Panc1 (cell line): ENCODE measurements around the gene SNX13. TPM values are rescaled to one million over a fixed set of nuclear protein-coding genes. Genes with fewer than 3 reads are reported as not detected.
"Not testable (repeated sequence)": the region's sequence is repeated elsewhere in the genome, so short reads cannot be mapped to it uniquely, and the experiment has no call there.

Experiments
- ATAC-seq: fragments of 200-7000 bp; cut with Tn5 transposase; 2 replicates; pipeline ENCODE4 v1.9.1; 2020; ENCODE audit warnings: mild to moderate bottlenecking, moderate library complexity
- BruUV-seq: library from RNA; stranded (reverse); fragments of 400-500 nt; replicated peaks from 2 replicates; lab custom pipeline; 2021; lab: Mats Ljungman, UMichigan
- CTCF ChIA-PET: fragments of 300-600 bp; sonication (Branson Sonifier 250); formaldehyde crosslinking; loops from one replicate; lab custom pipeline; 2022; ENCODE audit warnings: antibody characterized with exemption; lab: Charles Lee
- POLR2A ChIA-PET: fragments of 300-600 bp; sonication (Branson Sonifier 250); formaldehyde crosslinking; loops from one replicate; lab custom pipeline; 2022; ENCODE audit warnings: antibody characterized with exemption; lab: Charles Lee
- DNase-seq: peaks from one replicate; pipeline ENCODE4 v3.0.0-alpha.2; 2010; ENCODE audit warnings: low read depth, low spot score
- H3K27ac ChIP-seq: 2 replicates; pipeline ENCODE4 v1.5.1; 2011; ENCODE audit warnings: mild to moderate bottlenecking, low read length, inconsistent platforms
- H3K27me3 ChIP-seq: fragments of 200-500 bp; sonication (Bioruptor generic); 2 replicates; pipeline ENCODE4 v1.6.0; 2014; ENCODE audit warnings: low read length, inconsistent platforms; ENCODE audit not compliant: control insufficient read depth, insufficient read depth
- H3K36me3 ChIP-seq: fragments of 200-500 bp; sonication (Bioruptor generic); 2 replicates; pipeline ENCODE4 v1.5.1; 2014; ENCODE audit warnings: inconsistent platforms, mild to moderate bottlenecking, low read length, moderate library complexity; ENCODE audit not compliant: control insufficient read depth, insufficient read depth
- H3K4me1 ChIP-seq: 2 replicates; pipeline ENCODE4 v1.5.1; 2011; ENCODE audit warnings: inconsistent platforms, mild to moderate bottlenecking, low read length, moderate library complexity; ENCODE audit not compliant: control insufficient read depth, insufficient read depth
- H3K4me3 ChIP-seq, 2 experiments: 2 replicates each; pipeline ENCODE4 v1.5.1; 2011 to 2012; ENCODE audit warnings: low read depth in 2 of 2, low read length in 2 of 2, mild to moderate bottlenecking in 2 of 2, inconsistent platforms in 1 of 2, moderate library complexity in 1 of 2
- H3K9me3 ChIP-seq: fragments of 200-500 bp; sonication (Bioruptor generic); 2 replicates; pipeline ENCODE4 v1.5.1; 2014; ENCODE audit warnings: low read depth, mild to moderate bottlenecking, inconsistent platforms, low read length, moderate library complexity; ENCODE audit not compliant: control insufficient read depth, insufficient read depth
- POLR2AphosphoS5 ChIP-seq: IDR thresholded peaks from 2 replicates; pipeline ENCODE4 v1.6.1; 2012; ENCODE audit warnings: mild to moderate bottlenecking, low read depth, low read length, moderate library complexity
- SIN3A ChIP-seq: IDR thresholded peaks from 2 replicates; pipeline ENCODE4 v1.6.1; 2012; ENCODE audit warnings: low read depth, mild to moderate bottlenecking, low read length, moderate library complexity, borderline replicate concordance; ENCODE audit not compliant: insufficient read depth
- TCF7L2 ChIP-seq: IDR thresholded peaks from 2 replicates; pipeline ENCODE4 v1.6.1; 2011; ENCODE audit warnings: mild to moderate bottlenecking, low read depth, low read length, inconsistent platforms
- in situ Hi-C: cut with HindIII; loops from 2 replicates; pipeline ENCODE4 v1.10.0; 2016; ENCODE audit warnings: low sequenced_read_pairs, low pct_unique_long_range_greater_than_20kb
- intact Hi-C: fragments of 100-400 bp; cut with micrococcal nuclease; formaldehyde crosslinking; loops from one replicate; pipeline ENCODE4 v1.10.0; 2022; ENCODE audit not compliant: unreplicated experiment
- total RNA-seq: library from RNA; stranded (reverse); gene quantifications from one replicate; pipeline ENCODE4 v1.2.1, GENCODE V29; 2021; ENCODE audit not compliant: unreplicated experiment
- TF ChIP-seq, protein P1 (sequence below): fragments of 450-650 bp; IDR thresholded peaks from 2 replicates; pipeline ENCODE4 v1.5.1; 2017; ENCODE audit warnings: mild to moderate bottlenecking
- TF ChIP-seq, protein P2 (sequence below), 2 experiments: IDR thresholded peaks; 2 replicates each; pipeline ENCODE4 v1.6.1; 2011 to 2012; ENCODE audit warnings: low read depth in 2 of 2, control low read depth in 1 of 2, low read length in 1 of 2, mild to moderate bottlenecking in 1 of 2, moderate library complexity in 1 of 2; ENCODE audit not compliant: insufficient read depth in 1 of 2

SNX13 gene
- total RNA-seq, 1 experiment from 2014 or later, result 53.3 TPM

DNA sequence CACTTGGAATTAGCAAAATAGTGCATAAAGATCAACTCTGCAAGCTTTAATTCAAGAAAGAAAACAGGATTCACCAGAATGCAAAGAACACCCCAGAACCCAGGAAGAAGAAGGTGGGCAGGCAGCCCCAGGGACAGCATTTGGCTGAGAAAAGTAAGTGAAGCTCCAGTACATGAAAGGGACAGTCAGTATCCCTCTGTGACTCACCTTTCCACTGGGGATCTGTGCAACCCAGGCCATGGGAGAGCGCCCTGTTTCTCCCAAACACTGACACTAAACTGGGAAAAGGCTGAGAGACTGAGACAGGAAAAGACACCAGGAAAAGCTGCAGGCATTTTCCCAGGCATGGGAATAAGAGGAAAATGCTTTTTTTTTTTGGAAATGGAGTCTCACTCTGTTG, 28.2 kb downstream of the SNX13 start:
- CTCF ChIA-PET, result no interaction called here
- Histone ChIP-seq H3K9me3 (no peaks in the 10 kb centered on the region), H3K27ac (no peak overlapping the region), H3K4me3 (no peak overlapping the region), H3K4me1 (no peaks in the 10 kb centered on the region), H3K27me3 (no peaks in the 10 kb centered on the region), H3K36me3 (no peaks in the 10 kb centered on the region)
- BruUV-seq, result no TSS peak
- TF ChIP-seq, protein P1, sequence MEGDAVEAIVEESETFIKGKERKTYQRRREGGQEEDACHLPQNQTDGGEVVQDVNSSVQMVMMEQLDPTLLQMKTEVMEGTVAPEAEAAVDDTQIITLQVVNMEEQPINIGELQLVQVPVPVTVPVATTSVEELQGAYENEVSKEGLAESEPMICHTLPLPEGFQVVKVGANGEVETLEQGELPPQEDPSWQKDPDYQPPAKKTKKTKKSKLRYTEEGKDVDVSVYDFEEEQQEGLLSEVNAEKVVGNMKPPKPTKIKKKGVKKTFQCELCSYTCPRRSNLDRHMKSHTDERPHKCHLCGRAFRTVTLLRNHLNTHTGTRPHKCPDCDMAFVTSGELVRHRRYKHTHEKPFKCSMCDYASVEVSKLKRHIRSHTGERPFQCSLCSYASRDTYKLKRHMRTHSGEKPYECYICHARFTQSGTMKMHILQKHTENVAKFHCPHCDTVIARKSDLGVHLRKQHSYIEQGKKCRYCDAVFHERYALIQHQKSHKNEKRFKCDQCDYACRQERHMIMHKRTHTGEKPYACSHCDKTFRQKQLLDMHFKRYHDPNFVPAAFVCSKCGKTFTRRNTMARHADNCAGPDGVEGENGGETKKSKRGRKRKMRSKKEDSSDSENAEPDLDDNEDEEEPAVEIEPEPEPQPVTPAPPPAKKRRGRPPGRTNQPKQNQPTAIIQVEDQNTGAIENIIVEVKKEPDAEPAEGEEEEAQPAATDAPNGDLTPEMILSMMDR, result no peak
- TF ChIP-seq TCF7L2 (no peak), POLR2AphosphoS5 (no peak), SIN3A (no peak)
- TF ChIP-seq, protein P2, sequence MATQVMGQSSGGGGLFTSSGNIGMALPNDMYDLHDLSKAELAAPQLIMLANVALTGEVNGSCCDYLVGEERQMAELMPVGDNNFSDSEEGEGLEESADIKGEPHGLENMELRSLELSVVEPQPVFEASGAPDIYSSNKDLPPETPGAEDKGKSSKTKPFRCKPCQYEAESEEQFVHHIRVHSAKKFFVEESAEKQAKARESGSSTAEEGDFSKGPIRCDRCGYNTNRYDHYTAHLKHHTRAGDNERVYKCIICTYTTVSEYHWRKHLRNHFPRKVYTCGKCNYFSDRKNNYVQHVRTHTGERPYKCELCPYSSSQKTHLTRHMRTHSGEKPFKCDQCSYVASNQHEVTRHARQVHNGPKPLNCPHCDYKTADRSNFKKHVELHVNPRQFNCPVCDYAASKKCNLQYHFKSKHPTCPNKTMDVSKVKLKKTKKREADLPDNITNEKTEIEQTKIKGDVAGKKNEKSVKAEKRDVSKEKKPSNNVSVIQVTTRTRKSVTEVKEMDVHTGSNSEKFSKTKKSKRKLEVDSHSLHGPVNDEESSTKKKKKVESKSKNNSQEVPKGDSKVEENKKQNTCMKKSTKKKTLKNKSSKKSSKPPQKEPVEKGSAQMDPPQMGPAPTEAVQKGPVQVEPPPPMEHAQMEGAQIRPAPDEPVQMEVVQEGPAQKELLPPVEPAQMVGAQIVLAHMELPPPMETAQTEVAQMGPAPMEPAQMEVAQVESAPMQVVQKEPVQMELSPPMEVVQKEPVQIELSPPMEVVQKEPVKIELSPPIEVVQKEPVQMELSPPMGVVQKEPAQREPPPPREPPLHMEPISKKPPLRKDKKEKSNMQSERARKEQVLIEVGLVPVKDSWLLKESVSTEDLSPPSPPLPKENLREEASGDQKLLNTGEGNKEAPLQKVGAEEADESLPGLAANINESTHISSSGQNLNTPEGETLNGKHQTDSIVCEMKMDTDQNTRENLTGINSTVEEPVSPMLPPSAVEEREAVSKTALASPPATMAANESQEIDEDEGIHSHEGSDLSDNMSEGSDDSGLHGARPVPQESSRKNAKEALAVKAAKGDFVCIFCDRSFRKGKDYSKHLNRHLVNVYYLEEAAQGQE (IDR thresholded peaks at IDR 0.05; ENCODE audit: insufficient read depth in 1 of 2, low read depth in 2 of 2, low read length in 1 of 2), result no peak
- in situ Hi-C loops, result no loop called here
- ATAC-seq (peak; percentile 45; the same call in 1 of the 2 replicates), DNase-seq (no peak)
- intact Hi-C loops, result no loop called here
- POLR2A ChIA-PET, result interaction anchor here (0.7 kb wide), 1 partner anchor 16 kb away, joined by 4 read pairs; no protein-coding TSS in a partner anchor

DNA sequence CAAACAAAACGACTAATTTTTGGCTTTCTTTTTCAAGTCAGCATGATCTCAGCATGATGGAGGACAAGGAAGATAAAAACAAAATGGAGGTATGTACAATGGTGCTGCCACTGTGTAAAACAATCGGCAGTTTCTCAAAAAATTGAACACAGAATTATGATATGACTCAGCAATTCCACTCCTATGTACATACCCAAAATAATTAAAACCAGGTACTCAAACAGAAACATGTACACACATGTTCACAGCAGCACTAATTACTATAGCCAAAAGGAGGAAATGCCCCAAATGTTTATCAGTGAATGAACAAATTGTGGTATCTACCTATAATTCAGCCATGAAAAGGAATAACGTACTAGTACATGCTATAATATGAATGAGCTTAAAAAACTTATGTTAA, 29.9 kb downstream of the SNX13 start:
- no TSS peak for BruUV-seq
- ChIA-PET CTCF (no interaction called here), POLR2A (no interaction called here)
- H3K4me3 ChIP-seq, result no peak overlapping the region
- no peak for TF ChIP-seq POLR2AphosphoS5
- TF ChIP-seq, protein P1, result no peak
- TF ChIP-seq TCF7L2, result no peak
- no peak for TF ChIP-seq SIN3A
- TF ChIP-seq, protein P2 (IDR thresholded peaks at IDR 0.05; ENCODE audit: insufficient read depth in 1 of 2, low read depth in 2 of 2, low read length in 1 of 2), result no peak
- no peak overlapping the region for H3K27ac ChIP-seq
- DNase-seq (no peak), ATAC-seq (no peak)
- H3K4me1 ChIP-seq, result no peaks in the 10 kb centered on the region
- intact Hi-C loops (no loop called here), in situ Hi-C loops (no loop called here)
- no peaks in the 10 kb centered on the region for H3K36me3 ChIP-seq
- no peaks in the 10 kb centered on the region for H3K27me3 ChIP-seq
- H3K9me3 ChIP-seq, result no peaks in the 10 kb centered on the region

DNA sequence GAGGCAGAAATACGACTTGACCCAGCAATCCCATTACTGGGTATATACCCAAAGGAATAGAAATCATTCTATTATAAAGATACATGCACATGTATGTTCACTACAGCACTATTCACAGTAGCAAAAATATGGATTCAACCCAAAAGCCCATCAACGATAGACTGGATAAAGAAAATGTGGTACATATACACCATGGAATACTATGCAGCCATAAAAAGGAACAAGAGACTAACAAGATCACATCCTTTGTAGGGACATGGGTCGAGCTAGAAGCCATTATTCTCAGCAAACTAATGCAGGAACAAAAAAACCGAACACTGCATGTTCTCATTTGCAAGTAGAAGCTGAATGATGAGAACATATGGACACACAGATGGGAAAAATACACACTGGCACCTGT, 31.0 kb downstream of the SNX13 start:
- DNase-seq, BruUV-seq, CTCF ChIA-PET: not testable (repeated sequence)

More for the DNA sequence above, 31.0 kb downstream of the SNX13 start:
- in situ Hi-C loops, ATAC-seq, H3K36me3 ChIP-seq, POLR2A ChIA-PET, H3K4me3 ChIP-seq, H3K9me3 ChIP-seq, H3K27me3 ChIP-seq, H3K27ac ChIP-seq, intact Hi-C loops, H3K4me1 ChIP-seq: not testable (repeated sequence)
